ENCODE data around the gene TMEM175. TPM values are rescaled to one million over a fixed set of nuclear protein-coding genes. Genes with fewer than 3 reads are reported as not detected.

TMEM175 gene
- total and polyA plus RNA-seq, 2 of the 8 experiments (the other 6 are each of a cell fraction or from before 2014, with no cell fraction given), result 4.9 to 20.7 TPM

GRCh38 chr4:887034-887763, 45.1 kb upstream of the TMEM175 start:
- no peaks in the 10 kb centered on the region for H3K4me1 ChIP-seq (replicated peaks in 1 of 4; ENCODE audit: control insufficient read depth in 3 of 4, insufficient read depth in 4 of 4, low read length in 3 of 4)
- no peak overlapping the region for H3K4me2 ChIP-seq (ENCODE audit: insufficient read depth in 1 of 2, low read depth in 2 of 2, low read length in 2 of 2)
- no peak overlapping the region for H3K9ac ChIP-seq (replicated peaks in 1 of 4; ENCODE audit: extremely low read depth in 1 of 4, low read depth in 3 of 4, low read length in 3 of 4)
- H3K14ac ChIP-seq (ENCODE audit: insufficient read length), result no peak overlapping the region
- H4K91ac ChIP-seq (replicated peaks; ENCODE audit: insufficient read length, low read length), result peak overlapping the region; percentile 55
- no peak overlapping the region for H2AFZ ChIP-seq (ENCODE audit: low read length)
- no peak overlapping the region for H3K4me3 ChIP-seq (ENCODE audit: extremely low read depth in 1 of 4, insufficient read depth in 2 of 4, low read depth in 3 of 4, low read length in 4 of 4)
- no peaks in the 10 kb centered on the region; the same call in 1 of the 2 replicates for H3K79me1 ChIP-seq (ENCODE audit: low read depth, low read length)
- peaks cover 0 to 16% of the 10 kb centered on the region in 2 experiments for H4K20me1 ChIP-seq (replicated peaks in 1 of 2; ENCODE audit: control insufficient read depth in 1 of 2, insufficient read depth in 2 of 2, low read length in 2 of 2)
- 94% methylated on average over 63 of the region's 63 CpGs; no CpG with 5 or more reads in 1 of the 2 experiments for WGBS, 2 experiments (ENCODE audit: extremely low coverage in 1 of 2, insufficient coverage in 1 of 2, insufficient read length in 1 of 2, insufficient replicate concordance in 2 of 2, low coverage in 1 of 2, low lambda C conversion rate in 2 of 2, missing lambda C conversion rate in 1 of 2)
- no peak overlapping the region for H3K27ac ChIP-seq (ENCODE audit: low read depth, low read length)
- no peak overlapping the region for H2BK120ac ChIP-seq (replicated peaks; ENCODE audit: low read depth, low read length)
- H2BK20ac ChIP-seq (ENCODE audit: low read length), result no peak overlapping the region
- peak overlapping the region; percentile 36 for H2BK5ac ChIP-seq (ENCODE audit: low read depth, low read length)
- FAIRE-seq (no peak), DNase-seq (ENCODE audit: low read depth in 1 of 2, low spot score in 2 of 2) (no peak)
- no peak overlapping the region for H3K23ac ChIP-seq (ENCODE audit: insufficient read length)
- H3K4ac ChIP-seq (replicated peaks; ENCODE audit: insufficient read length, low read depth, low read length), result no peak overlapping the region
- H3K18ac ChIP-seq (ENCODE audit: extremely low read depth, low read length), result no peak overlapping the region
- peaks cover 0 to 8% (median 5%) of the 10 kb centered on the region in 4 experiments; a peak in 6 of 8 replicates for H3K36me3 ChIP-seq (ENCODE audit: control insufficient read depth in 2 of 4, insufficient read depth in 4 of 4, low read length in 3 of 4)
- TF ChIP-seq KDM1A (IDR thresholded peaks at IDR 0.05; ENCODE audit: borderline replicate concordance, low read length), result peak; percentile 42; the same call in 1 of the 2 replicates
- no peak for TF ChIP-seq EP300 (IDR thresholded peaks at IDR 0.05; ENCODE audit: borderline replicate concordance in 1 of 2, low read depth in 2 of 2, low read length in 2 of 2)
- H3K9me3 ChIP-seq (ENCODE audit: insufficient read depth in 2 of 2, low read depth in 1 of 2, low read length in 1 of 2), result peaks cover 0 to 6% of the 10 kb centered on the region in 2 experiments; a peak in 1 of 4 replicates
- no peak overlapping the region for H2AK5ac ChIP-seq (ENCODE audit: low read depth, low read length)
- no peaks in the 10 kb centered on the region for H3K27me3 ChIP-seq (replicated peaks in 1 of 4; ENCODE audit: control insufficient read depth in 3 of 4, extremely low read depth in 1 of 4, insufficient read depth in 3 of 4, low read length in 3 of 4)
- ChIA-PET POLR2A (ENCODE audit: partially characterized antibody) (no interaction called here), CTCF (ENCODE audit: partially characterized antibody) (interaction anchor here (0.9 to 1.5 kb wide), 4 partner anchors 10 to 25 kb away, joined by 3 to 4 read pairs (median 3); no protein-coding TSS in a partner anchor)
- no peaks in the 10 kb centered on the region for H3K79me2 ChIP-seq (ENCODE audit: control insufficient read depth in 1 of 2, insufficient read depth in 2 of 2, low read length in 2 of 2)
- H3K23me2 ChIP-seq (ENCODE audit: low read depth, low read length), result no peaks in the 10 kb centered on the region; the same call in 1 of the 2 replicates
- peak overlapping the region; percentile 52; the same call in 1 of the 2 replicates for H2BK12ac ChIP-seq (ENCODE audit: low read depth, low read length)
- H3K56ac ChIP-seq (replicated peaks; ENCODE audit: insufficient read length, low read depth, low read length), result no peak overlapping the region
- no peak overlapping the region for H2BK15ac ChIP-seq (ENCODE audit: low read length)
- H4K5ac ChIP-seq (ENCODE audit: insufficient read length, low read depth, low read length), result no peak overlapping the region
- H4K8ac ChIP-seq (ENCODE audit: extremely low read depth, insufficient read depth, low read length), result peak overlapping the region; percentile 25; the same call in 1 of the 2 replicates
